ENCODE results near the gene HDC. TPM values are rescaled to one million over a fixed set of nuclear protein-coding genes. Genes with fewer than 3 reads are reported as not detected.

HDC gene
- total RNA-seq, 1 experiment from 2014 or later = not detected

DNA sequence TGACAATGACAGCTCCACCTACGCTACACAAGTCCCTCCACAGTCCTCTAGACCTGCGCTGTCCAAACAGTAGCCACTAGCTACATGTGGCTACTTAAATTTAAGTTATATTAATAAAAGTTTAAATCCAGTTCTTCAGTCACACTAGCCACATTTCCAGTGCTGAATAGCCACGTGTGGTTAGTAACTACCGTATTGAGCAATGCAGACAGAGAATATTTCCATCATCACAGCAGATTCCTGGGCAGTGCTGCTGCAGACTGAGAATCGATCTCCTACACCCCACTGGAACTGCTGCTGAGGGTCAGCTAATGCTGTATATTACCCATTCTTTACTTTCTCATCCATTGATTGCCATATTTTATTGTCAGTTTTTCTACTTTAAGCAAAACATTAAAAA, 40.9 kb downstream of the HDC start:
- TF ChIP-seq POLR2AphosphoS5 (IDR thresholded peaks at IDR 0.05; ENCODE audit: low read depth, low read length) = no peak
- TF ChIP-seq CTCF (IDR thresholded peaks at IDR 0.05) = no peak
- TF ChIP-seq TCF7L2 (IDR thresholded peaks at IDR 0.05; ENCODE audit: low read depth, low read length) = no peak
- TF ChIP-seq SIN3A (IDR thresholded peaks at IDR 0.05; ENCODE audit: borderline replicate concordance, insufficient read depth, low read depth, low read length) = no peak
- TF ChIP-seq REST (IDR thresholded peaks at IDR 0.05; ENCODE audit: insufficient read depth in 1 of 2, low read depth in 2 of 2, low read length in 1 of 2) = no peak
- H3K9me3 ChIP-seq (ENCODE audit: control insufficient read depth, insufficient read depth, low read depth, low read length) = no peaks in the 10 kb centered on the region
- no TSS peak for BruUV-seq (replicated peaks)
- no peaks in the 10 kb centered on the region for H3K36me3 ChIP-seq (ENCODE audit: control insufficient read depth, insufficient read depth, low read length)
- no peaks in the 10 kb centered on the region for H3K27me3 ChIP-seq (ENCODE audit: control insufficient read depth, insufficient read depth, low read length)
- no peaks in the 10 kb centered on the region for H3K4me1 ChIP-seq (ENCODE audit: control insufficient read depth, insufficient read depth, low read length)
- in situ Hi-C loops (cut with HindIII; ENCODE audit: low pct_unique_long_range_greater_than_20kb, low sequenced_read_pairs) = no loop called here
- H3K27ac ChIP-seq (ENCODE audit: low read length) = no peak overlapping the region
- no peak overlapping the region for H3K4me3 ChIP-seq (ENCODE audit: low read depth in 2 of 2, low read length in 2 of 2)
- no peak for ATAC-seq
- no peak for DNase-seq (ENCODE audit: low read depth, low spot score)
- ChIA-PET CTCF (interaction anchor here (0.7 kb wide), 1 partner anchor 27 kb away, joined by 3 read pairs; no protein-coding TSS in a partner anchor), POLR2A (no interaction called here)
- intact Hi-C loops (cut with micrococcal nuclease; ENCODE audit: unreplicated experiment) = no loop called here

DNA sequence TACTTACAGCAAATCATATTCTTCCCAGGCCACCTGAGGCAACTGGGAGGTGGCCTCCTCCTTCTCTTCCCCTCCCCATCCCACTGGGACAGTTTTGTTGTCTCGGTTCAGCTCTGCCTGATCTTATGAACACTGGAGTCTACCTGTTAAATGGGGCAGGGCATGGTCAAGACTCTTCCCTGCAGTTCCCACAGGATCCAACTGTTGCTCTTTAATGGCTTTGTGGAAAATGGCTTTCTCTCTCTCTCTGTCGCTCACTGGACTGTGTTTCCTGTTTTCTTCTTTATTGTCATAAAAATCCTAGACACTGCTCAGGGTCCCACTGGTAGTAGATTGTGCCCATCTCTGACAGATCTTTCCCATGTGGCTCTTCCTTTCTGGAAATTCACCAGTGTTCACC, 43.3 kb downstream of the HDC start:
- no peaks in the 10 kb centered on the region for H3K27me3 ChIP-seq (ENCODE audit: control insufficient read depth, insufficient read depth, low read length)
- H3K9me3 ChIP-seq (ENCODE audit: control insufficient read depth, insufficient read depth, low read depth, low read length) = no peaks in the 10 kb centered on the region
- DNase-seq (ENCODE audit: low read depth, low spot score) (no peak), ATAC-seq (no peak)
- no peak for TF ChIP-seq REST (IDR thresholded peaks at IDR 0.05; ENCODE audit: insufficient read depth in 1 of 2, low read depth in 2 of 2, low read length in 1 of 2)
- TF ChIP-seq TCF7L2 (IDR thresholded peaks at IDR 0.05; ENCODE audit: low read depth, low read length) = no peak
- TF ChIP-seq CTCF (IDR thresholded peaks at IDR 0.05) = no peak
- TF ChIP-seq POLR2AphosphoS5 (IDR thresholded peaks at IDR 0.05; ENCODE audit: low read depth, low read length) = no peak
- no peak for TF ChIP-seq SIN3A (IDR thresholded peaks at IDR 0.05; ENCODE audit: borderline replicate concordance, insufficient read depth, low read depth, low read length)
- BruUV-seq (replicated peaks) = no TSS peak
- no peaks in the 10 kb centered on the region for H3K4me1 ChIP-seq (ENCODE audit: control insufficient read depth, insufficient read depth, low read length)
- in situ Hi-C loops (cut with HindIII; ENCODE audit: low pct_unique_long_range_greater_than_20kb, low sequenced_read_pairs) (no loop called here), intact Hi-C loops (cut with micrococcal nuclease; ENCODE audit: unreplicated experiment) (no loop called here)
- H3K36me3 ChIP-seq (ENCODE audit: control insufficient read depth, insufficient read depth, low read length) = no peaks in the 10 kb centered on the region
- POLR2A ChIA-PET = no interaction called here
- H3K4me3 ChIP-seq (ENCODE audit: low read depth in 2 of 2, low read length in 2 of 2) = no peak overlapping the region
- no peak overlapping the region for H3K27ac ChIP-seq (ENCODE audit: low read length)
- CTCF ChIA-PET = no interaction called here

Data from Panc1 (cell line).